DMS53 treated with DMSO at 0.1 percent for 48 hours (cell line): ENCODE measurements around the gene ZNF883.
"Not testable (repeated sequence)": the region's sequence is repeated elsewhere in the genome, so short reads cannot be mapped to it uniquely, and the experiment has no call there.

Experiments used
- DNase-seq: peaks from one replicate; lab custom pipeline; 2025; ENCODE audit not compliant: unreplicated experiment; lab: John Stamatoyannopoulos, UW

The ZNF883 gene

DNA sequence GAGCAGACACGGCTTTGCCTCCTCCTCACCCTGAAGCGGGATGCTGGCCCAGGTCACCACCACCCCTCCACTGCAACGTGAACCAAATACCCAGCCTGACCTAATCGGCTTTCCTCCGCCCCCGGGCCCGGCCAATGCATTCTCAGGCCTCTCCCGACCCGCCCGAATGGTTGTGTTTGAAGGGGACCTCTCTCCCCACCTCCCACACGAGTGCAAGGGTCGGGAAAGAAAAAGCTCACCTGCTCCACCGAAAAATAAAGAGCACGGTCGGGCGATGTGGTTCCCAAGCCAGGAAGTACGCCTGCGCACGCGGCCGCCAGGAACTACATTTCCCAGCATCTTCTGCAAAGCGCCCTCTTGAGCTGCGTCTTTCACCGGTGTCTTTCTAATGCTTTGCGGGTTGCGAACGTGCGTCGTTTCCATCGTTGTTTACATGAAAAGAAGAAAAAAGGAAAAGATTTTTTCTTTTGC lies at the start of gene ZNF883:
ZNF883 (minus strand) TSS at position 282 of the 471 bp plus-strand sequence.
- DNase-seq, result peak; percentile 35

DNA sequence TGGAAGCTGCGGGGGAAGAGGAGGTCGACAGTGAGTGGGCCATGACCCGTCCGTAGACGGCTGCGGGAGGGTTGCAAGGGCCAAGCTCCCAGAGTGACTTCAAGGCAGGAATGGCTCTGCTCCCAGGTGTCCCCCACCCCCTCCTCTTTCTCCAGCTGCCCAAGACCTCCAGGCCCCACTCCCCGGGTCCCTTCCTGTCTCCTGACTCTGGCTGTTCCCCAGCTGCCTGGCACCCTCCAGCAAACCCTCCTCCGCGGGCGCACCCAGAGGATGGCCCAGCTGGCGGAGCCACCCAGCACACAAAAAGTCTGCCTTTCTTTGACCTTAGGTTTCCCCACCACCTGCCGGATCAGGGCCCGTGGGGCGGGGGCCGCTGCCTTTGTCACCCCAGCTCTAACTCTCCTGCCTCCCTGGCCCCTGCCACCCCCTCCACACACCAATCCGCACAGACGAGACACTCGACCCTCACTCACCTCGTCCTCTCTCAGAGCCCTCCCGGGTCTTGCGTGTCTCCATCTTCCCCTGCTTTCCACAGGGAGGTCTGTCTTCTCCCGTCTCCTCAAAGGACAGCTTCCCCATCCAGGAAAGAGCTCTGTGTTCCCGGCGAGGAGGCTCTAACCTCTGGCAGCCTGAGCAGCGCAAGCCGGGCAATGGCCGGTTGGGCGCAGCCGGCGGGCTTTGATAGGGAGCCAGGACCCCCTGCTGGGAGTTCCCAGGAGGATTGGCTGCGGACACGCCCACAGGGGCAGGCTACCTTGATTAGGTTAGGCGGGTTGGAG lies 49.3 kb upstream of the ZNF883 start:
- not testable (repeated sequence) for DNase-seq

DNA sequence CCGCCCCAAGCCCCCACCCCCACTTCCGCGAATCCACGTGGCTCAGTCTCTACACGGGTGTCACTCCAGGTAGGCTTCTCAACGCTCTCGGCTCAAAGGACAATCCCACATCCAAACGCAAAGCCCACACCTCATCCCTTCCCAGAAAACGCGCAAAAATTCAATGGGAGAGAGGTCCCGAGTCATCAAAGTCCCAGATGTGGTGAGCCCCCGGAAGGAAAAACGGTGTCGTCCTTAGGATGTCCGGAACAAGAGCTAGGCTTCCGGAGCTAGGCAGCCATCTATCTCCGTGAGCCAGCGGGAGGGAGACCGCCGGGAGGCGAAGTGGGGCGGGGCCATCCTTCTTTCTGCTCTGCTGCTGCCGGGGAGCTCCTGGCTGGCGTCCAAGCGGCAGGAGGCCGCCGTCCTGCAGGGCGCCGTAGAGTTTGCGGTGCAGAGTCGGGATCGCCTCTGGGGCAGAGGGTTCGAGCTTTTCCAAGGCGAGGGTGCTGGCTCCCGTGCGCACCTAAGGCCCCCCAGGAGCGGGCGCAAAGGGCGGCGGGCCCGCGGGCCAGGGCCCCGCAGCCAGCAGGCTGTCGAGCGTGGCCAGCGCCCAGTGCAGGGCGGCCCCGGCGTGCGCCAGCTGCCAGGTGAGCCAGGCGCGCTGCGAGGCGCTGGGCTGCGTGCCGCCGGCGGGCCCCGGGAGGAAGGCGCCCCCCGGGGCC lies 47.7 kb upstream of the ZNF883 start:
- not testable (repeated sequence) for DNase-seq

DNA sequence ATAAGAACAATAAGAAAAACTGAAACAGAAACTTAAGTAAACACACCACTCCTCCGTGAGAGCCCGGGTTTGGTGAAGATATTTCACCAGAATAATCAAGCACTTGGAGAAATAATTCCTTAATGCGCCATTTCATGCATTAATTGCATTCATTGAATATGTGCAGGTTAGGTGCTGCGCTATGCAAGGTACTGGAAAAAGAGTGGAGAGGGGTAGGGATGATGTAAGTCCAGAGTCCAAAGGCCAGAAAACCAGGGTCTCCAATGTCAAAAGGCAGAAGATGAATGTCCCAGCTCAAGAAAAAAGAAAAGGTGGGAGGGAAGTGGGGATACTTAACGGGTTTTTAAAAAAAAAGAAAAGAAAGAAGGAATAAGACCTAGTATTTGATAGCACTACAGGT lies 45.2 kb upstream of the ZNF883 start:
- DNase-seq, result no peak

DNA sequence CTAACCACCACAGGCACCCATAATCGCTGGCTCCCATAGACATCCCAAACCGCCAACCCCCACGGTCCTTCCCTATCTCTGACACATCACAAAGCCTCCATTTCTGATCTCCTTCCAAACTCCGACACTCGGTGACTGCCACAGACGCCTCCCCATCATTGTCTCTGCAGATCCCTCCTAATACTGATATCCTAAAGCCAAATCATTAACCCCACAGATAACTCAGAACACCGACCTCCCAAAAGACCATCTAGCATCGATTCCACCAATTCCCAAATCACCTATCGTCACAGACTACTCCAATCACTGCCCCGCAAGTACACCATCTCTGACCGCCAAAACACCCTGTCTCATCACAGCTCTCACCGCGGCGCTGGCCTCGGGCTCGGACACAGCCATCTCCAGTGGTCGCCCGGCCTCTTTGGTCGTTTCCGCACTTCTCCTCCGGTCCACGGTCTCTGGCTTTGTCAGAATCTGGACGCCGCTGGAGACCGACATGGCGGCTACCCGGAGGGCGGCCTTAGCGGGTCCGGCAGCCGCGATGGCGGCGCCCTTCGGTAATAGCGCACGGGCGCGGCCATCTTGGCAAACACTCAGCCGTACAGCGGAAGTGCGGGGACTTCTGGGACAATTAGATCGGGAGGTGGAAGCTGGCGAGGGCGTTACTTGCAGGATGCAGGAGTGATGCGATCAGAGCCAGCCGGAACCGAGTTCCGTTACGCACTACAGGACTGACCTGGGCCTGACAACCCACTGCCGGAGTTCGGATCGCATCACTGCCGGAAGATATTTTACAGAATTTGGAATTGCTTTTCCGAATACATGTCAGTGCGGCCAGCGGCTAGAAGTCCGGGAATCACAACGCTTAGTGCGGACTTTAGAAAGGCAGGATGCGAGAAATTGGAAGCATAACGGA lies 44.5 kb upstream of the ZNF883 start, which contains the start of gene ZFP37:
ZFP37 (minus strand) TSS at position 534 of the 916 bp plus-strand sequence; CDS start at position 498, 36 bp downstream.
- DNase-seq, result peak; percentile 72

DNA sequence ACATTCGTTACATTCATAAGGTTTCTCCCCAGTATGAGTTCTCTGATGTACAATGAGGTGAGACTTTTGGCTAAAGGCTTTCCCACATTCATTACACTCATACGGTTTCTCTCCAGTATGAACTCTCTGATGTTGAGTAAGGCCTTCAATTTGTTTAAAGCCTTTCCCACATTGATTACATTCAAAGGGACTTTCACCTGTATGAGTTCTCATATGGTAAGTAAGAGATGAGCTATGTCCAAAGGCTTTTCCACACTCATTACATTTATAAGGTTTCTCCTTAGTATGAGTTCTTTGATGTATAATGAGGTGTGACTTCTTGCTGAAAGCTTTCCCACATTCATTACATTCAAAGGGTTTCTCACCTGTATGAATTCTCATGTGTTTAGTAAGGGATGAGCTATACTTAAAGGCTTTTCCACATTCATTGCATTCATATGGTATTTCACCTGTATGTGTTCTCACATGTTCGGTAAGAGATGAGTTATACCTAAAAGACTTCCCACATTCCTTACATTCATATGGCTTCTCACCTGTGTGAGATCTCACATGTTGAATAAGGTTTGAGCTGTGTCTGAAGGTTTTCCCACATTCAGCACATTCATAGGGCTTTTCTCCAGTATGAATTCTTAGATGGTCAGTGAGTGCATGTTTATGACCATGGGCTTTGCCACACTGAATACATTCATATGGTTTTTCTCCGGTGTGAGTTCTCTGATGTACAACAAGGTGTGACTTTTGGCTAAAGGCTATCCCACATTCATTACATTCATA lies 31.1 kb upstream of the ZNF883 start:
- no peak for DNase-seq

DNA sequence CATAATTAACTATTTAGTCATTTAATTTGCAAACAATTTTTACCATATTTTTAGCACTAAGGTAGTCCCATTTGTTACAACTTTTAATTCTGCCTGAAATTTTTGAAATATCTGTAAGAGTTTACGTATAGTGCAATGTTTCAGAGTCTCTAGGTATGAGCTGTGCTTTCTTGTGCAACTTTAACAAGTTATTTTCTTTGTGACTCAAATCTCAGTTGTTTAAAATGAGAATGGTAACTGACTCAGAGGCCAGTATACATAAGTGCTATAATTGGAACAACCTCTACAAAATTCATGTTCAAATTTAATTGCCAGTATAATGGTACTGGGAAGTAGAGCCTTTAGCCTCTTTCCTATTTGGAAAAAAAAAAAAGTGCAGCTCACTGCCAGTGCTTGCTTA lies 14.2 kb upstream of the ZNF883 start:
- DNase-seq, result no peak

DNA sequence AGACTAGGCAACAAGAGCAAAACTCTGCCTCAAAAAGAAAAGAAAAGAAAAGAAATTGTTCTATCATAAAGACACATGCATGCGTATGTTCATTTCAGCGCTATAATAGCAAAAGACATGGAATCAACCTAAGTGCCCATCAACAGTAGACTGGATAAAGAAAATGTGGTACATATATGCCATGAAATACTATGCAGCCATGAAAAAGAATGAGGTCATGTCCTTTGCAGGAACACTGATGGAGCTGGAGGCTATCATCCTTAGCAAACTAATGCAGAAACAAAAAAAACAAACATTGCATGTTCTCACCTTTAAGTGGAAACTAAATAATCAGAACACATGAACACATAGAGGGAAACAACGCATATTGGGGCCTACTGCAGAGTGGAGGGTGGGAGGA lies 6.3 kb upstream of the ZNF883 start:
- no peak for DNase-seq

DNA sequence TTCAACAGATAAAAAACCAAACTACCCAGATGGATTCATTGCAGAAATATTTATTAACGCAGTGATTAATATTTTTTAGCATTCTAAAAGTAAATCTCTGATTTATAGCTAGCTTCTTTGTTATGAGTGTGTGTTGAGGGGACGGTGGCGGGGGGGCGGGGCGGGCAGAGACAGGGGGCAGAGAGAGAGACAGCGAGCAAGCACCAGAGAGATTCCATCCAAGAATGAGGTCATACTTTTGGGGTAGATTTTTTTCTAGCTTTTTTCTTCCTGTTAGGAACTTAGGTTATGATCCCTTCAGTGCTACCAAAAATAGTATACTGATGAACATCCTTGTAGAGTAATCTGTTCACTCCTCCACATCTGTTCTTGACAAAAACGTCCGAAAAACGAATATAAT lies 500 bp upstream of the ZNF883 start:
- DNase-seq, result no peak

DNA sequence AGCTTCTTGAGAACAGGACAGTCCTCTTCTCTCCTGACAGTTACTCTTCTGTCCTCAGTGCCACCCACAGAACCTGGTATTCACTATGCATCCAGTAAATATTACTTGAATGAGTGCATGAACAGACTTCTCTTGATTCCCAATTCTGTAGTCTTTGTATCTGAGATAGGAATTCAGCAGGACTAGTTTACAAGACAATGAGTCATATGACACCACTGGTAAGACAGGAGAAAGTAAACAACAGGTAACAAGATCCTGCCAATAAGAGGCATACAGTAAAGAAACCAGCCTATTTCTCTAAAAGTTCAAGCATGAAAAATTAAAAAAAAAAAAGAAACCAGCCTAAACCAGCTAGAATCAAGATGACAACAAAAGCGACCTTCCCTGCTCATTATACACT lies 6.2 kb downstream of the ZNF883 start:
- no peak for DNase-seq

DNA sequence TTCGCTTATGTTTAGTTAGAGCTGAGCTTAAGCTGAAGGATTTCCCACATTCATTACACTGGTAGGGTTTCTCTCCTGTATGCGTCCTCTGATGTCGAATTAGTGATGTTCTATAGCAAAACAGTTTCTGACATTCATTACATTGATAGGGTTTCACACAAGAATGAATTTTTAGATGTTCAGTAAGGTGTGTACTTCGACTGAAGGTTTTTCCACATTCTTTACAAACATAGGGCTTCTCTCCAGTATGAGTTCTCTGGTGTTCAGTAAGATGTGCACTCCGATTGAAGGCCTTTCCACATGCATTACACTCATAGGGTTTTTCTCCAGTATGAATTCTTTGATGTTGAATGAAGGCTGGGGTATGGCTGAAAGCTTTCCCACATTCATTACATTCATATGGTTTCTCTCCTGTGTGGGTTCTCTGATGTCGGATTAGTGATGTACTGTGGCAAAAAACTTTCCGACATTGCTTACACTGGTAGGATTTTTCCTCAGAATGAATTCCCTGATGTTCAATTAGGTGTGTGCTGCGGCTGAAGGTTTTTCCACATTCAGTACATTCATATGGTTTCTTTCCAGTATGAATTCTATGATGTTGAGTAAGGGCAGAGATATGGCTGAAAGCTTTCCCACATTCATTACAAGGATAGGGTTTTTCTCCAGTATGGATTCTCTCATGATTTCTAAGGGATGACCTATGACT lies 14.6 kb downstream of the ZNF883 start:
- no peak for DNase-seq

DNA sequence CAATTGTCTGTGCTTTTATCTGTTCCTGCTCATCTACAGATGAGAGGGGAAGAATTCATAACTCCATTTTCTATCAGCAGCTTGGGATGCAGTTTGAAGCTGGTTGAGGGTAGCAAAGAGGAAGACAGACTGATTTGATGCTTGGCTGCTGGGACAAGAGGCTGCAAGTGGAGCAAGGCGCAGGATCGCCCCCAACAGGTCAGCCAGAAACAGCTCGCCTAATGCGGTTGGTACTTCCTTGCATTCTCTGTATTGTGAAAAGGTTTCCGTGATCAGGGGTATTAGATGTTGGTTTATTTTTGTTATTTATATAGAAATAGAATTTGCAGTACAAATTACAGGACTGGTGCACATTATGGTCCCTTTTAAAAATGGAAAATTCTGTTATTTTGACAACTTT lies 40.6 kb downstream of the ZNF883 start:
- no peak for DNase-seq

DNA sequence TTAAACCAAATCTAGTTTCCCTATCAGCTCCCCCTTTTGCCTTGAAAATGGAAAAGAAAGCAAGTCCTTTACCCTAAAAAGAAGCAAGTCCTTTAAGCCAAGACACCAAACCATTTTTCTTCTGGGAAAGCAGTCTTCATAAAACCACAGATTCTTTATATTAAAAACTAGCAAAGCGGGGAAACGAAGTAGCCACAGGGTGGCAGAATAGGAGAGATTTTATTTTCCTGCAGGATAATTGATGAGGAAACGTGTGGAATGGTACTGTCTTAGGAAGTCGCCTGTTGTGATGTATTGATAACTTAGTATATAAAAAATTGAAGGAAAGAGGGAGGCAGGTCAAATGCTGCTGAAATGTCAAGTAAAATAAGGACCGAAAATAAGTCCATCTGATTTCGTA lies 41.1 kb downstream of the ZNF883 start:
- no peak for DNase-seq

DNA sequence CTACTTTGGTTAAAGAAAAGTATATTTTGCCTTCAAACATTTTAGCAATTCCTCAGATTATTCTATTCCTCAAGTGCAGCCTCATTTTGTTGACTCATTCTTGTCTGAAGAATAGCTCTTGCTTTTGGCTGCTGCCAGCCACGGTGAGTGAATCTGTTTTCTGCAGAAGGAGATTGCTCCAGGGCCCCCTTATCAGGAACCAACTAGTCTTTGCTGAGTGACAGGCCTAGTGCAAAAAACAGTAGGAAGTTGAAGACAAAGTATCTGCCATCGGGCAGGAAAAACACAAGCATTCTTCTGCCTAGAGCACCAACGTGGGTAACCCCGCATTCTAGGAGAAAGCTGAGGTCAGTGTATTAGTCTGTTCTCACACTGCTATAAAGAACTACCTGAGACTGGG lies 42.3 kb downstream of the ZNF883 start:
- DNase-seq, result no peak

DNA sequence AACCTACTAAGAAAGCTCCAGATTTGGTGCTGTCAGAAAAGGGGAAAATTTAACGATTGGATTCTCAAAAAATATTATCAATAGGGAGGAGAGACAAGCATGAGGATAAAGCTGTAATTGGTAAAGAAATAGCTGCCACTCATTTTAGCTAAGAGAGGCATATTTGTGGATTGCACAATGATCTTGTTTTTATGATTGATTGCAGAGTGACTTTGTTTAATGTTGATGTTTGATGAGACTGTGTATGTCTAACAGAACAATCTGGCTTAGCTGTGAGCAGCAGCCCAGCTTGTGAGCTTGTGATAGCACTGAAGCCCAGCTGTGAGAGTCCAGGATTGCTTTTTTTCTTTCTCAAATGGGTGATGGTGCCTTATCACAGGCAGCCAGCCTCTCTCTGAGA lies 56.4 kb downstream of the ZNF883 start:
- DNase-seq, result no peak

DNA sequence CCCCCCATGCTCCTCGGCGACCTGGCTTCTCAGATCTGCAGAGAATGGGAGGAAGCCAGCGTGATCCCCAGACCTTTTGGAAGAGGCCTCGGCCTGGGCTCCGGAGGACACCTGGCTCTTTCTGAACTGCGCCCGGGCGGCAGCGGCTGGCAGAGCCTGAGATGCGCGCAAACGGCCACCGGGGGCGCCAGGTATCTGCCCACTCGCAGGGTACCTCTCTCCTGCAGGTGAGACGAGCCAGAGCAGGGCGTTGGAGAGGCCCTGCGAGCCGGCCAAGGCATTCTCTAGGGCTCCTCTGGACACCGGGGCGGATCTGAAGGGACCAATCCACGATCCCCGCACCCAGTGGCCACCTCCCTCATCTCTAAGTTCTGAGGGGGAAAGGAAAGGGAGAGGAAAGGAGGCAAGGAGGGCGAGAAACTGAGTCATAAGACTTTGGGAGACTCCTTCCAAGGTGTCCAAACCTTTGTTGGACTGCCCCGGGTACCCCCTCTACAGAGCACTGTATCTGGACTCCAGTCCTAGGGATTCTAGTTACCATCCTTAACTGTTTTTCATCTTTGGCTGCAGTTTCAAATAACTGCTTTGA lies 66.3 kb downstream of the ZNF883 start:
- no peak for DNase-seq

DNA sequence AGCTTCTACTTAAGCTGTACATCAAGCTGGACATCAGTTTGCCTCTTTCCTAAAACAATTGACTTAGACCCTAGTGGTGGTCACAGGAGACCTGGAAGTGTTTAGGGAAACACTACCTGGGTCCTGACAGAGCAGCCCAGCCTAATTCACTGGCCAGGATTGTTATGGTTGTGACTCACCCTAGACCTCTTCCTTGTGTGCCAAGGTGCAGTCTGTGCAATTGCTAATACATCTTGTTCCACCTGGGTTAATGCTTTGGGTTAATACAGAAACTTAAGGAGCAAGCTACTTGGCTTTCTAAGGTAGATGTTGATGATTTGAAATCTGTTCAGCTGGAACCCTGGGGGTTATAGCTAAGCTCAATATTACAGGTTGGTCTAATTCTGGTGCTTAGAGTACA lies 72.6 kb downstream of the ZNF883 start:
- DNase-seq, result no peak

DNA sequence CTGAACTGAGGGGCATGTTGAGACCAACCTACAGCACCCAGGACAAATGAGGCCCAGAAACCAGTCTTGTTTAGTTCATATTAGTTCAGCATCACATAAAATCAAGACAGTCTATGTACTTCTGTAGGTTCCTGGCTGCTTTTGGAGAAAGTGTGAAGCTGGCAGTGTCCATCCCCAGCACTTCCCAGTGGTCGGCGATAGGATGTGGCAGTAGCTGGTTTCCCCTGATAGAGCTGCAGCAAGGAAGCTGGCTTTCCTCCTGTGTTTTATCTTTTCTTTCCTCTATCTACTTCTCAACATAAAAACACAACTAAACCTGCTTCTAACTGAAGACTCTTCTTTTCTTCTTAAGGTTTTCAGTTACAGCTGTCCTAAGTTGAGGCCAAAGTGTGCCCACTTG lies 78.3 kb downstream of the ZNF883 start:
- DNase-seq, result no peak

DNA sequence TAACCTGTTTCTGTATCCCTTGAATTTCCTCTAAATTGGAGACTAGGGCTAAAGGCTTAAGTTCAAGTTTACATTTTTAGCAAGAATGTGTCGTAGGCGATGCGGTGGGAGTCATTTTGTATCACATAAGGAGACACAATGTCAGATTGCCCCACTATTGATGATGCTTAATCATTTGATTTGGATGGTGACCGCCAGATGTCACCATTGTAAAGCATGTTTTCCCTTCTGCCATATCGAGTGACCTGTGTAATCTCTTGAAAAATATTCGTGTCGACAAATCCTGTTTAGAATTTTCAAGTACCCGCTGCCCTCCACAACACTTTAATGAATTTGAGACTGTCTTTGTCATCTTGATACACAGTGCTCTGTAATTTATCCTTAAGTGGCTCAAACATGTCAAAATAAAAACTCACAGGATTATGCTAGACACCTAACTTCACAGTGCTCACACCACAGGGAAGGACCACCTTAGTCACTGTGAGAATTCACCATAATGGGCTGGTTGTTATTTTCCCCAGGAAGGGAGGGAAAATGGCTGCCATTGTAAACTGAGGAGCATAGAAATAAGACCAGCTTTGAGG lies 86.8 kb downstream of the ZNF883 start:
- DNase-seq, result peak; percentile 18
